Central memory CD8-positive, alpha-beta T cell (primary cell): Measurements from ENCODE around the gene CNTROB.
A peak's percentile ranks its signal among the peaks of the same experiment; 100 is the strongest.

Experiments used
- ATAC-seq: fragments of 150-1000 bp; cut with Tn5 transposase; replicated peaks from 2 replicates; pipeline ENCODE4 v1.10.0; 2022; ENCODE audit warnings: mild to moderate bottlenecking, moderate FRiP score, moderate number of reproducible peaks; ENCODE audit not compliant: poor library complexity, severe bottlenecking; ENCODE audit errors: extremely low read depth
- DNase-seq, 2 donors: peaks; one replicate each; pipeline ENCODE4 v3.0.0; 2021; ENCODE audit warnings: low spot score in 2 of 2
- H3K27ac Mint-ChIP-seq: one replicate; pipeline ENCODE4 v1.8.0; 2022; ENCODE audit warnings: low read depth, mild to moderate bottlenecking, moderate library complexity, mixed read lengths
- H3K27me3 Mint-ChIP-seq: one replicate; pipeline ENCODE4 v1.8.0; 2022; ENCODE audit warnings: mixed read lengths
- H3K36me3 Mint-ChIP-seq: one replicate; pipeline ENCODE4 v1.8.0; 2022; ENCODE audit warnings: mild to moderate bottlenecking, moderate library complexity, mixed read lengths; ENCODE audit not compliant: insufficient read depth
- H3K4me1 Mint-ChIP-seq: one replicate; pipeline ENCODE4 v1.8.0; 2022; ENCODE audit warnings: mixed read lengths
- H3K4me3 Mint-ChIP-seq: one replicate; pipeline ENCODE4 v1.8.0; 2022; ENCODE audit warnings: mild to moderate bottlenecking, moderate library complexity, mixed read lengths
- H3K9me3 Mint-ChIP-seq: one replicate; pipeline ENCODE4 v1.8.0; 2022; ENCODE audit warnings: mixed read lengths

The CNTROB gene, protein sequence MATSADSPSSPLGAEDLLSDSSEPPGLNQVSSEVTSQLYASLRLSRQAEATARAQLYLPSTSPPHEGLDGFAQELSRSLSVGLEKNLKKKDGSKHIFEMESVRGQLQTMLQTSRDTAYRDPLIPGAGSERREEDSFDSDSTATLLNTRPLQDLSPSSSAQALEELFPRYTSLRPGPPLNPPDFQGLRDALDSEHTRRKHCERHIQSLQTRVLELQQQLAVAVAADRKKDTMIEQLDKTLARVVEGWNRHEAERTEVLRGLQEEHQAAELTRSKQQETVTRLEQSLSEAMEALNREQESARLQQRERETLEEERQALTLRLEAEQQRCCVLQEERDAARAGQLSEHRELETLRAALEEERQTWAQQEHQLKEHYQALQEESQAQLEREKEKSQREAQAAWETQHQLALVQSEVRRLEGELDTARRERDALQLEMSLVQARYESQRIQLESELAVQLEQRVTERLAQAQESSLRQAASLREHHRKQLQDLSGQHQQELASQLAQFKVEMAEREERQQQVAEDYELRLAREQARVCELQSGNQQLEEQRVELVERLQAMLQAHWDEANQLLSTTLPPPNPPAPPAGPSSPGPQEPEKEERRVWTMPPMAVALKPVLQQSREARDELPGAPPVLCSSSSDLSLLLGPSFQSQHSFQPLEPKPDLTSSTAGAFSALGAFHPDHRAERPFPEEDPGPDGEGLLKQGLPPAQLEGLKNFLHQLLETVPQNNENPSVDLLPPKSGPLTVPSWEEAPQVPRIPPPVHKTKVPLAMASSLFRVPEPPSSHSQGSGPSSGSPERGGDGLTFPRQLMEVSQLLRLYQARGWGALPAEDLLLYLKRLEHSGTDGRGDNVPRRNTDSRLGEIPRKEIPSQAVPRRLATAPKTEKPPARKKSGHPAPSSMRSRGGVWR

DNA sequence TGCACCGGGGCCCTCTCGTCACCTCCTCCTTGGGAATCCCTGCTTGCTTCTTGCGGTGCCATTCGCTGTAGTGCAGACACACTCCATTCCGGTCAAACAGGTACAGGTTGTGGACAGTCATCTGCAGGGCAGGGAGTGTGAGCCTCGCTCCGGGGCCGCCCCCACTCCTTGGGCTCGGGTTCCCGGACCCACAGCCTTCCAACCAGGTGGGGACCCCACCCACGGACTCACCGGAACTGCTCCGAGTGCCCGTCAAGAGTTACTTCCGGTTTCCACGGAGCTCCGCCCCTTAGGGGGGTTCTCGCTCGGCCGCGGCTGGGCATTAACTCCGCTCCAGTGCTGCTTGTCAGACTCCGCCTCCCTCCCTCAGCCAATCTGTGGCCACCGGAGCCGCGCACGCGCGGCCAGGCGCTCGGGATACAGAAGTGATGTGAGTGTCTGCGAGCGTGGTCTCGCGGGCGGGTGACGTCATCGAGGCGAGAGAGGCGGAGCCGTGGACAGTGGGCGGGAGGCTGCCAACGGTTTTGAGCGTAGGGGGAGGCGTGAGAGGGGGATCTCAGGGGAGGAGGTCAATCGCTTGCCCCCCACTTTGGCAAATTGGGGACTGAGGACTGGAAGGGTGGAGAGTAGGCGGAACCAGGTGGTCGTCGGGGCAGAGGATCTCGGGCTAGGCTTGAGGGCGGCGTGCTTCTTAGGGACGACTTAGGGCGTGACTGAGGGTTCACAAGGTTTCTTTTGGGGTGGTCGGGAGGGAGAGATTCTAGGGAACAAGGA is at the start of gene CNTROB, which contains the start of gene TRAPPC1:
Gene CNTROB, plus strand, starts transcription at position 498 of the 774 bp plus-strand sequence. CDS start 874 bp downstream, outside the sequence.
Gene TRAPPC1, minus strand, starts transcription at position 238 of the 774 bp plus-strand sequence. Its CDS starts 117 bp downstream, at position 121.
- DNase-seq (peak; percentile 97 to 99), ATAC-seq (peak; percentile 99)
- Mint-ChIP-seq H3K27me3 (no peaks in the 10 kb centered on the region), H3K9me3 (no peaks in the 10 kb centered on the region), H3K4me1 (peaks cover 41% of the 10 kb centered on the region), H3K27ac (peak within 1 kb of the TSS; percentile 96), H3K36me3 (peaks cover 24% of the 10 kb centered on the region), H3K4me3 (peak within 1 kb of the TSS; percentile 85)

DNA sequence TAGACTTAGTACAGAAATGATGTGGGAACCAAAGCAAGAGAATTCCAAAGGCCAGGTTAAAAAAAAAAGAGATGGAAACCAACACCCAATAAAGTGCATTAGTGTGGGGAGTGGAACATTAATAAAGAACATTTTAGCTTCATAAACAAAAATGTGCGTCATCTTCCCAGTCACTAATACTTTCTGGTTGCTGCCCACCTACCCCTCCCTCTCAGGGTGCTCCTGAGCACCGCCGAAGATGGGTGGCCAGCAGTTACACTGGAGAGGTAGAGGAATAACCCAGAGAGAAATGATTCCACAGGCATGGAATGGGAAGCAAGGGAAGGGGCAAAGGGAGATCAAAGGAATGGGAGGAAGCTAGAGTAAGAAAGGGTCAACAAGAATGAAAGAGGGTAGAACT is 49.4 kb upstream of the CNTROB start:
- H3K27ac Mint-ChIP-seq, result no peak overlapping the region
- no peaks in the 10 kb centered on the region for H3K9me3 Mint-ChIP-seq
- ATAC-seq (no peak), DNase-seq (no peak)
- no peak overlapping the region for H3K4me3 Mint-ChIP-seq
- H3K36me3 Mint-ChIP-seq, result peaks cover 12% of the 10 kb centered on the region
- H3K27me3 Mint-ChIP-seq, result no peaks in the 10 kb centered on the region
- H3K4me1 Mint-ChIP-seq, result no peaks in the 10 kb centered on the region

DNA sequence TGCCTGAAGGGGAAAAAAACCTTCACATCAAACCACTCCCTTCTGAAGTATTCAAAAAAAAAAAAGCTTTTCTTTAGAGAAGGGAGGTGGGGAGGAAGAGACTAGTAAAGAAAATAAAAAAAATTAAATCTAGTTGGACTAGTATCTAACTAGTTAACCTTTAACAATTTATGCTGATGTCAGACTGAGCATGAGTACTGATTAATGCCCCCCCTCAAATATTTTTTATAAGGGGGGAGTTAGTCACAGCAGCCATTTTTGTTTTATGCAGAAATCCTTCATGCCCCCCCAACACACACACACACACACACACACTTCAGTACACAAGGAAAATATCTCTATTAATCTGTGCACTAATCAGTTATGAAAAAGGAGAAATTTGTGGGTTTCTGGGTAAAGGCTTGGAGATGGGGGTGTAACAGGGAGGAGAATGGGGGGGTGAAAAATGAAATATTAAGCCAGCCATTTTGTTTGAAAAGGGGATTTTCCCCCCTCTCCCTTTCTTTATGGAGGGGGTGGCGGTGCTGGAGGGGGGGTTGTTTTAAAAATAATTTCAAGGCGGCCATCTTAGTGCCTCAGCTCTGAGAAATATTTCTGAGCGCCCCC is 48.1 kb upstream of the CNTROB start:
- DNase-seq (no peak), ATAC-seq (no peak)
- no peak overlapping the region for H3K27ac Mint-ChIP-seq
- H3K27me3 Mint-ChIP-seq, result no peaks in the 10 kb centered on the region
- H3K9me3 Mint-ChIP-seq, result no peaks in the 10 kb centered on the region
- H3K4me1 Mint-ChIP-seq, result no peaks in the 10 kb centered on the region
- H3K36me3 Mint-ChIP-seq, result peaks cover 12% of the 10 kb centered on the region
- H3K4me3 Mint-ChIP-seq, result no peak overlapping the region

DNA sequence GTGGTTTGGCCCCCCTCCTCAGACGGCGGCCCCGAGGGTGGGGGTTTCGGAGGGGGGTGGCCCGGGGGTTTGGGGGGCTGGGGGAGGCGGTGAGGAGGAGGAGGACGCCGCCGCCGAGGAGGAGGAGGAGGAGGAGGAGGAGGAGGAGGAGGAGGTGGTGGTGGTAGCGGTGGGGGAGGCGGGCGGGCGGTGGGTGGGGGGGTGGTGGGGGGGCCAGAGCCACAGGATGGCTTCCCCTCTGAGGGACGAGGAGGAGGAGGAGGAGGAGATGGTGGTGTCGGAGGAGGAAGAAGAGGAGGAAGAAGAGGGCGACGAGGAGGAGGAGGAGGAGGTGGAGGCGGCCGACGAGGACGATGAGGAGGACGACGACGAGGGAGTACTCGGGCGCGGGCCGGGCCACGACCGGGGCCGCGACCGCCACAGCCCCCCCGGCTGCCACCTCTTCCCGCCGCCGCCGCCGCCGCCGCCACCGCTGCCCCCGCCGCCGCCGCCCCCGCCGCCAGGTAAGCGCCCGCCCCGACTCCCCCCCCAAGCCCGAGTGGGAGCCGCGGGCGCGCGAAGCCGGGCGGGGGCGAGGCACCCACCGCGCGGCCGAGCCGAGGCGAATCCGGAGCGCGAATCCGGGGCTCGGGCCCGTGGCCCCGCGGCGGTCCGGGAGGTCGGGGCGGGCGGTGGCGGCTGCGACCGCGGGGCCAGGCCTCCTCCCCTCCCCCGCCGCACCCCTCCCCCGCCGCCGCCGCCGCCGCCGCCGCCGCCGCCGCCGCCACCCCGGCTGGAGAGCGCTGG is 47.2 kb upstream of the CNTROB start:
- Mint-ChIP-seq H3K4me3 (no peak overlapping the region), H3K27me3 (no peaks in the 10 kb centered on the region), H3K4me1 (no peaks in the 10 kb centered on the region), H3K27ac (no peak overlapping the region), H3K36me3 (peaks cover 16% of the 10 kb centered on the region), H3K9me3 (no peaks in the 10 kb centered on the region)
- ATAC-seq, result no peak
- DNase-seq, result no peak

DNA sequence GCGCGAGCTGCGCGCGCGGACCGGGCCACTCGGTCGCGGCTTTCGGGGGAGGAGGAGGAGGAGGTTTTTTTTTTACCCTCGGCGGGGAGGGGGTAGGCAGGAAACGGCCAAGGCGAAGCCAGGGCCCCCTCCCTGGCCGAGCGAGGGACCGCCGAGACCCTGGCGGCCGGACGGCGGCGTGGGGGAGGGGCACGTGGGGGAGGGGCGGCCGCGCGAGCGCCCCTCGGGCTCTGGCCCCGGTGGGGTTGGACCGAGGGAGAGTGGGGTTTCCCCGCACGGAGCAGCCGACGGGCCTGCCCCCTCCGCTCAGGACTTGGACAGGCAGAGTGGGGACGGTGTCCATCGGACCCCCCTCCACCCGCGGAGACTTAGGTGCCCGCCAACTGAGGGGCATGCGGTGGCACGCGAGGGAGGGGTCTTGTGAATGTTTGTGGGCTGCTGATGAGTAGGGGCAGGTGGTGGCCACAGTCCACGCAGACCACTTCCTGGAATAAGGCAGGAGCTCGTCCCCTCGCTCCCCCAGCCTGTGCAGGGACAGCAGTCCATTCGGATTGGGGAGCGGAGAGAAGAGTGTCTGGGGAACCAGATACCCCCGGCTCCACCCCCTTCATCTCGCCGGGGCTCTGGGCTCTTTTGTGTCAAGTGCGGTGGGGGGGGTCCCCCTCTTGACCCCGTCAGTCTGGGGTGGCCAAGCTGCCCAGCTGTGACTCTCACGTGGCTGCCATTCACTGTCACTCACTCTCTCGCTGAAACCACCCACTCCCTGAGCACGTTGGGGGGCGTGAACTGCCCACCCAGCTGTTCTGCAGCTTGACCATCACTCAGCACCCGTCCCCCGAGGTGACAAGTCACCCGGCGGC is 46.4 kb upstream of the CNTROB start:
- Mint-ChIP-seq H3K4me1 (peaks cover 6% of the 10 kb centered on the region), H3K36me3 (peaks cover 21% of the 10 kb centered on the region), H3K4me3 (no peak overlapping the region), H3K9me3 (no peaks in the 10 kb centered on the region), H3K27me3 (no peaks in the 10 kb centered on the region), H3K27ac (no peak overlapping the region)
- ATAC-seq (no peak), DNase-seq (no peak)

DNA sequence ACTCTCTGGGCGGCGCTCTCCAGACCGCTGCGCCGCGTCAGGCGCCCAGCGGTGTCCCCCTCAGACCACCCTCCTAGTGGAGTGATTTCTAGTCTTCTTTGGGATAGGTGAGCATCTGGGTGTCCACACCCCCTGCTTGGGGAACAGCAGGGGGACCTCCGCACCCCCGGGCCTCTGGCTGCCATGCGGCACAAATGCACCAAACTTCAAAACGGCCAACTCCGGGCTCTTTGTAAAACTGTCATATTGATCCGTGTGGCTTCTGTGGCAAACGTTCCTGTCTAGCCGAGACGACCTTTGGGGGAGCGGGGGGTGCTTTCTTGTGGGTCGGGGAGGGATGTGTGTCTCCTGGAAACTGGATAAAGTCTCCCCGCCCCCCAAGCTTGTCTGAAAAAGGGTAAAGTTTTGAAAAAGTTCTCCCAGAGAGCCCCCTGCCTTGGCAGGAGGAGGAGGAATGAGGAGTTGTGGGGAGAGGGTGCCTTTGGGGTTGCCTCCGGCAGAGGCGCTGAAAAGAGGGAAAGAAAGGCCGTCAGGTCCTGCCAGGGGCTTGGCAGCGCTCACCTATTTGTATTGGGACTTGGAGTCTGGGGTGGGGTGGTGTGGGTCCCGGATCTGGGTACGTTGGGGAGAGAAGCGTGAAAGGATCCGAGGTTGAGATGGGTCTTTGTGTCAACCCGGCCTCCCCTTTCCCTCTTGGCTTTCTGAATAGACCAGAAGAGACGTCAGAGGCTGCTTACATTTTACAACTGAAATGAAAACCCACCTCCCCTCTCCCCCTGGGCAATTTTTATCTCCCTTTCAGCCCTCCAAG is 45.6 kb upstream of the CNTROB start:
- no peaks in the 10 kb centered on the region for H3K9me3 Mint-ChIP-seq
- H3K4me1 Mint-ChIP-seq, result peaks cover 8% of the 10 kb centered on the region
- H3K27me3 Mint-ChIP-seq, result no peaks in the 10 kb centered on the region
- H3K36me3 Mint-ChIP-seq, result peaks cover 30% of the 10 kb centered on the region
- DNase-seq, result peak; percentile 31 to 47
- H3K4me3 Mint-ChIP-seq, result no peak overlapping the region
- H3K27ac Mint-ChIP-seq, result no peak overlapping the region
- peak; percentile 8 for ATAC-seq

DNA sequence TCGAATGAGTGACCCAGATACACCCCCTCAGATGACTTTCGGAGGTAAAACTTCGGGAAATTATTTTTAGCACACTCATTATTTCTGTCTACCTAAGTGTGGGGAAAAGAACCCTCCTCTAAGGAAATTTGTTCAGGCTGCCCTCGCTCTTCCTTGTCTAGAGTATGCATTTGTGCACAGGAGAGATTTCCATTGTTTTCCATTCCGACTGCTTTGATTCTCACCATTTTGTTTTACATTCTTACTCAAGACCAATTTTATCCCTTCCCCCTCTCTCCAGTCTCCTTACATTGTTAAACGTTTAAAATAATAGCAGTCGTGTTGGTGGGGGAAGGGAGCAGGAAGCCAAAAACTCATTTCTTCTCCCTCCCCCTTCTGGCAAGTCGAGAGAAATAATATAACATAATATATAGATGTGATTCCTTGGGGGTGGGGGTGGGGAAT is 44.9 kb upstream of the CNTROB start:
- no peaks in the 10 kb centered on the region for H3K27me3 Mint-ChIP-seq
- H3K4me3 Mint-ChIP-seq, result no peak overlapping the region
- H3K4me1 Mint-ChIP-seq, result peaks cover 8% of the 10 kb centered on the region
- DNase-seq (no peak), ATAC-seq (peak; percentile 40)
- H3K36me3 Mint-ChIP-seq, result peaks cover 35% of the 10 kb centered on the region
- no peaks in the 10 kb centered on the region for H3K9me3 Mint-ChIP-seq
- H3K27ac Mint-ChIP-seq, result no peak overlapping the region

DNA sequence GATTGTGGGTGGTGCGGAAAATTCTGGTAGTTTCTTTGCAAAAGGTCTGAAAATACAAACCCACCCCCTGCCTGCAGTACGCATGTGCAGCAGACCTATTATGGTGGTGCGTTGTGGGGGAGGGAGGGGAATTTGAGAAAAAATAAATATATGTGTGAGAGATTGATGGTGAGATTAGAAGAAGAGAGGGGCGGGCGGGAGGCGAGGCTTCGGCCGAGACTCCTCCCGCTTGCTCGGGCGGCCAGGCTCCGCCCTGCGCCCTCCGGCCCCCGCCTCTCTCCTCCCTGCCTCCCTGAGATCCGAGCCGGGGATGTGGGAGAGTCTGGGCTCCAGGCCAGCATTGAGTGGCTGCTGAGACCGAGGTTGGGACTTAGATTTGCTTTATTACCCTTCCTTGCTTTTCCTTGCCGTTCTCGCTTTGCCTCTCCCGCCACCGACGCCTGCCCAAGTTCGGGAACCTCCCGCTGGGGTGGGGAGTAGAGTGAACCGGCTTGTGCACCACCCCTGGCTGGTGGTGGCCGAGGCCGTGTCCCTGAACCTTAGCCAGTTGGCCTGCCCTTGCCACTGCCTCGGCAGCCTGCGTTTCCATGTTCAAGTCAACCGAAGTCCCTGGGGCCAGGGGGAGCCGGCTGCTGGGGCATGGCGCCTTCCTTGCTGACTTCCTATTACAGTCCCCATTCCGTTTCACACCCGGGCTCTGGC is 44.4 kb upstream of the CNTROB start:
- peak; percentile 53 to 83 for DNase-seq
- H3K27me3 Mint-ChIP-seq, result no peaks in the 10 kb centered on the region
- H3K9me3 Mint-ChIP-seq, result no peaks in the 10 kb centered on the region
- peak; percentile 68 for ATAC-seq
- no peak overlapping the region for H3K27ac Mint-ChIP-seq
- H3K36me3 Mint-ChIP-seq, result peaks cover 40% of the 10 kb centered on the region
- H3K4me3 Mint-ChIP-seq, result no peak overlapping the region
- peaks cover 8% of the 10 kb centered on the region for H3K4me1 Mint-ChIP-seq

DNA sequence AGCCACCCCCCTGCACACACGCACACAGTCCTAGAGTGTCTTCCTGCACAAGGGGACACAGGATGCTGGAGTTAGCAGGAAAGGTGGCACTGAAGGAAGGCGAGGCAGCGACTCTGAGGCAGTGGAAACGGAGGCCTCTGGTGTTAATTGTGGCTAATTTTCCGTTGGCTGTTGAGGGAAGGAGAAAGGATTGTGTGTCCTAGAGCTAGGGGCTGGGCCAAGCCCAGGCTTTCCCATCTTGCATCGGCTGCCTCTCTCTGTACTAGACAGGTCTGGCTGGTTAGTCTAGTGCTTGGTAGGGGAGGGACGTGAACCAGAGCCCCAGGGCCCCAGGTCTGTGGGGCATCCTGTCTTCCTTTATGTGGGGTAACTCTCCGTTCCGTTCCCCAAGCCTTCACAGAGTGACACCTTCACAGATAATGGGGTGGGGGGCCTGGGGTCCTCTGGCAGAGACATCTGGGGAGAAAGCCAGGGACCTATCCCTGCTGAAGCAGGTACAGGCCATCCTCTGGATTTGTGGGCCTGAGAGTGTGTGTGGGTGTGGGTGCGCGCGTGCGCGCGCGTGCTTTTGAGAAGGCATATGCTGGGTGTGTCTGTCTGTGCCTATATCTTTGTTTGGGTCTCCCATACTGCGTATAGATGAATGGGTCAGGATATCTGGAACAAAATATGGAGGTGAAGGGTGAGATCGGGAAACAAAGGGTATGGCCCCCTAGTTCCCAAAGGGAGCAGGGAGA is 43.7 kb upstream of the CNTROB start, which contains the start of gene CHD3:
Gene CHD3, plus strand, starts transcription at position 606 of the 737 bp plus-strand sequence. CDS start 212 bp downstream, outside the sequence.
- Mint-ChIP-seq H3K36me3 (peaks cover 42% of the 10 kb centered on the region), H3K4me3 (no peak within 1 kb of the TSS), H3K9me3 (no peaks in the 10 kb centered on the region), H3K4me1 (peaks cover 8% of the 10 kb centered on the region), H3K27ac (no peak within 1 kb of the TSS), H3K27me3 (no peaks in the 10 kb centered on the region)
- DNase-seq (no peak), ATAC-seq (peak; percentile 34)
